CD4-positive, alpha-beta T cell treated with Interleukin-6 at 100 ng/mL for 8 hours (primary cell): Measurements from ENCODE around the gene IFTAP.
"Not testable (repeated sequence)": the region's sequence is repeated elsewhere in the genome, so short reads cannot be mapped to it uniquely, and the experiment has no call there.

Experiments
- DNase-seq: peaks from one replicate; pipeline ENCODE4 v3.0.0-alpha.2; 2020; ENCODE audit warnings: mixed read lengths, low spot score

IFTAP gene

GRCh38 chr11:36638556-36638955, 44.3 kb downstream of the IFTAP start:
- no peak for DNase-seq

- no peak for DNase-seq
Measured at GRCh38 chr11:36657610-36658267, 63.4 kb downstream of the IFTAP start.

GRCh38 chr11:36661359-36661758, 67.1 kb downstream of the IFTAP start:
- not testable (repeated sequence) for DNase-seq

DNA sequence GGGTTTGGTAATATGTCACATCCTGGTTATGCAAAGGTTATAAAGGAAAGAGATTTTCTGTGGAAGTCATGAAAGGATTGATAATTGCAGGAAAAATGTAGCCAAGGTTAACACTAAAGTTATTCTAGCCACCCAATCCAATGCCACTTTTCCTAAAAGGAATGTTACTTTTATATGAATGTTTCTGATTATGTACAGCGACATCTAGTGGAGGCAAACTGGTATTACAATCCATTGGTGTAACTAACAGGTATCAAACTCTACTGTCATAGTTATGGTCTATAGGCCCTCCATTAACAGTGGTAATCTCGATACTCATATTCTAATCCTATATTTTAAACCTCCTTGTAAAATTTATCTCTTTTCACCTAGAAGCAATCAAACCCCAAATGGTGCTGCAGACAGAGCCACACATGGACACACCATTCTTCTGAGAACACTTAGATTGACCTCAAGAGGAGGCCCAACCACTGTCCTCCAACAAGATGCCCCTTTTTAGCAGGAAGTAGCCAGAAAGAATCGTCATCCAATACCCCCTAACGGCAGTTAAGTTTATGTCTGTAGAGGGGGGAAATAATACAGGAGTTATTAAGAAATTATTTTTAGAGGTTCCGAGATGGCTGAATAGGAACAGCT, 78.6 kb downstream of the IFTAP start:
- DNase-seq, result peak; percentile 26

GRCh38 chr11:36679547-36679946, 85.2 kb downstream of the IFTAP start:
- DNase-seq, result not testable (repeated sequence)

DNA sequence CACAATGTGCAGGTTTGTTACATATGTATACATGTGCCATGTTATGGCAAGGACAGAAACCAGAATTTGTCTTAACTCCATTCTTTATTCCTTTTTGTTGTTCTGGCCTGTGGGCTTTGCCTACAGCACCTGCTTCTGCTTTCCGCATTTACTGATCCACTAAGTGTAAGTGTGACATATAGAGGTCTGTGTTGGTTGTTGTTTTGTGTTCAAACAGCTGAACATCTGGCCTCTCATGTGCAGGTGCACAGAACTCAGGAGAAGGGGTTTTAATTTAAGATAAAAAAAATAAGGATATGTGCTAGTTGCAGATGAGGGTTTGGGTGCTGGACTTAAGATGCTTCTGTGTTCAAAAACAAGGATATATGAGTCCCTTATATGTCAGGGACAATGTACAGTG, 89.5 kb downstream of the IFTAP start:
- DNase-seq, result no peak

DNA sequence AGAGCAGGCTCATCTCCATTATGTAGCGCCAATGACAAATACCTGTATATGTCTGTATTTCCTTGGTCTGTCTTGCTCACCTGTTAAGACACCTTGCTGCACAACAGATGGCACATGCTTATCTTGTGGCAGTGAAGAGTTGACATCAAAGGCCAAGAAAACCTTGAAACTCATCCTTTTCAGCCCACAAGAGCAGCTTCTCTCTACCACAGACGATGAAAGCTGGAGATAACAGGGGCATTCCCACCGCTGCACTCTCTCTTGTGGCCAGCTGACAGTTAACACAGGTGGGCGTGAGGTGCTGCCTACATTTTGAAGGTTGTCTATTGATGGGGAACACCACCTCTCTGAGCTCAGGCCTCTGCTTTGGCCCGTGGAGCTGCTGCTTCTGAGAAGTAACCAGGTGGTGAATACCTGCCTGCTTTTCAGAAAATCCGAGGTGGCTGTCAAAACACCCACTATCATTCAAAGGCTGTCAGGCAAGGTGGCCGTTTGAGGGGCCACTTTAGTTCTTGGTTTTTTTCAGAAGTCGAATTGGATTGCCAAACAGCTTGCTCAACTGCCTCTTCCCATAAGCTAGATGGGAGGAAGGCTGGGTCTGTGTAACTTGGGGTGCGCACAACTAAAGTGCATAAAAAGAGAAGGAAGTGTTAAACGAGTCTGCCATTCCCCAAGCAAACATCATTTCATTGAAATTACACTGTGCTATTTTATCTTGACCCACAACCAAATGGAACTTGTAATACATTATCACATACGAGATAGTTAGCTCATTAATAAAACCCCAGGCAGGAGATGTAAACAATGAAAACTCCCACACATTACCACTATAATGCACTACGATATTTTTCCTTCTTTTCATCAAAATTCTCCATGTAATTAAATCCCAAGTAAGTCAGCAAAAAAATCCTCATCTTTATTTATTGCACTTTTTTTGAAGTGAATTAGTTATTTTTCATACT, 90.8 kb downstream of the IFTAP start:
- DNase-seq, result peak; percentile 3

DNA sequence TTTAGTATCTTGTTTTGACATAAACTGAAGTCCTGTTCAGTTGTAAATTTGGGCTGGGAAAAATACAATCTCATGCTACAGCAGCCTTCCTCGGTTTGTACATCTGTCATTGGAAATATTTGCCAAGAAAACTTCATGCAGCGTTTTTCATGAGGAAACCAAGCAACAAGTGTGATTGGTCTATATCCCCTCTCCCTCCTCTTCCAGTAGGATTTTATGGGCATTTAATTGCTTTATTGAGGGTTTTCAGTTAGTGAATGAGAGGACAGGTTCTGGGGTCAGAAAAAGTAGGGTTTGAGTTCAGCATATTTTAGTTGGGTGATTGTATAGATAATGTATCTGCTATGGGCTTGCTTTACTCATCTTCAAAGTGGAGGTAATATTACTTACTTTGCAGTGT, 93.8 kb downstream of the IFTAP start:
- no peak for DNase-seq

DNA sequence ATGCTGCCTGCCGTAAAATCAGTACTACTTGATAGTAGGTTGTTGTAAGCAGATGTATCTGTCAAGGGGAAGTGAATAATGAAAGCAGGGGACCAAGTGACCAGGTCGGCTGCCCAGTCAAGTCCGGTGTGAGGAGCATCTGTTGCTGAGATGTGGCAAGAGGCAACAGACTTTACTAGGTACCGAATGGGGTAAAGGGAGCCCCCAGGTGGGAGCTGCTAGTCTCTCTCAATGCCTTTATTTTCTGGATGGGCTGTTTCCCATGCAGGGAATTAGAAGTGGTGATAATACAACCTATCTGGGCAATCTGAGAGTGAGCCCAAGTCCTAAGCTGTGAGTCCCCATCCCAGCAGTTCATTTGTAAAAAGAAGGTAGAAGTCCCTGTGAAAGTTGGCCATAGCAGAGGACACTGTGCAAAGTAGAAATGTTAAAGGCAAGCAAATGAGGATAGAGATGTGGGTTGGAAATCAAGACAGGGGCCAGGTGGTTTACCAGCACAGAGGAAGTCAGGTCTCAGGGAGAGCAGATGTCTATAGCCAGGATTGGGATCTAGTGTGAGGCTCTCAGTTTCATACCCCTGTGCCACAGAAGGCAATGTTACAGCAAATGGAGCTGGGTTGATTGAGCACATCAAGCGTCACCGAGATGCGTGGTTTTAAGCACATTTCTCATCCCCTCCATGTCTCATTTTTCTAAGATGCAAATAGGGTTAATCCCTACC, 94.4 kb downstream of the IFTAP start:
- no peak for DNase-seq

DNA sequence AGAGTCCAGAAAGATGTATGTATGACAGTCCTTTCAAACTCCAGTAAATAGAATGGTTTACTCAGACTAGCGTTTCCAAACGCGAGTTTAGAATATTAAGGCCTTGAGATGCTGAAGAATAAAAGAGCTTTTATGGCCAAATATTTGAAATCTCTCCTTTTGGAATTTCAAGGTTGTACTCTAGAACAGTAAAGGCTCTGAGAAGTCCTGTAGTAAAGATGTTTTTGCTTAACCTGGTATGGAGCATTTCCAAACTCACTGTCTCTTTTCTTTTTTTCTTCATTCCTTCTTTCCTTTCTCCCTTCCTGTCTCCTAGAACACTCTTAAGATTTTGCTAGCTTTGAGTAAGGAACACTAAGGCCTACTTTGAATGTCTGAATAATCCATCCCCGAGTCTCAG, 95.1 kb downstream of the IFTAP start:
- no peak for DNase-seq

DNA sequence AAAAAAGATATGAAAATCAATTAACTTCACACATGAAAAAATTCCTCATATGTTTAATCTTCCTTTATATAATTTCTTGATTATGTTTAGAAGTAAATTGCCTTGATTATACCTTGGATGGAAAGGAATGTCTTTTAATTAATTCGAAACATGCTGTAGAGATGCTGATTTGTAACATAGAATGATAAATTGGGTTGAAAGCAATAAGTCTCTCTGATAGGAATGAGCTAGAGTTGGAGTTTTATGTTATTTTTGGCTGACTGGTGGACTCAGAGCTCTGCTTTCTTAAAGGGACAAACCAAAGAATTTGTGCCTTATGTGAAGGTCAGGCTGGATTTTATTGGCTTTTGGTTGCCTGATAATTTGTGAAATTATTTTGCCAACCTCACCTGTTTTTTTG, 98.4 kb downstream of the IFTAP start:
- DNase-seq, result no peak

- no peak for DNase-seq
Measured at GRCh38 chr11:36693139-36693843, 99.0 kb downstream of the IFTAP start.

DNA sequence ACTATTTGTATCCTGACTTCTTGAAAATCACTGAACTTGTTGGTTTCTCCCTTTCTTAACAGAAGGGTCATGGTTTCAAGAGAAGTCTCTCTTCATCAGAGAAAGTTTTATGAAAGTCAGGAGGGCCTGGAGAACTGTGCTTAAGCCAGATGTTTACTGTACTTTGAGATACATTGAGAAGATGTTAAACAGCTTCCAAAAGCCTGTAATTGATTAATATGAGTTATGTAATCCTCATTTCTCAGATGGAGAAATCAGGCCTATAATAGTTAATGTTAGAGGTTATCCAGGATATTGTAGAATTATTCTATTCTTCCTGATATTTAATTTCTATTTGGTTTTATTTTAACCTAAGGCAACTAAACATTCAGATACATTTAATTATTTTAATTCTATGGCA, 100.8 kb downstream of the IFTAP start:
- DNase-seq, result no peak

DNA sequence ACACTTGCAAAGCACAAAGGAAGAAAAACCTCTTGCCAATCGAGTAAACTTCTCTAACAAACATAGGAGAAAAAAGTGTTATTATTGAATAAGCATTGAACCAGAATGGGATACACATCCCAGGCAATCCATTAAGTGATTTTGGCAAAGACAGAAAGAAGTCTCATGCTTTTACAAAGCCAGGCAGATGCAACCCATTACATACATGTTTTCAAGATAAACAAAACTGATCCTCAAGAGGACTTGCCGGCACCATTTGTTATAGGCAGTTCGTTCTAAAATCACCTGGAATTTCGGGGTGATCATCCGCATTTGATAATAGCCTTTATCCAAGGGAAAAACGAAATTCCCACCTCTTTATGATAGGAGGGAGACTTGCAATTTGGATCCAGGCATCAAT, 101.3 kb downstream of the IFTAP start:
- DNase-seq, result no peak

DNA sequence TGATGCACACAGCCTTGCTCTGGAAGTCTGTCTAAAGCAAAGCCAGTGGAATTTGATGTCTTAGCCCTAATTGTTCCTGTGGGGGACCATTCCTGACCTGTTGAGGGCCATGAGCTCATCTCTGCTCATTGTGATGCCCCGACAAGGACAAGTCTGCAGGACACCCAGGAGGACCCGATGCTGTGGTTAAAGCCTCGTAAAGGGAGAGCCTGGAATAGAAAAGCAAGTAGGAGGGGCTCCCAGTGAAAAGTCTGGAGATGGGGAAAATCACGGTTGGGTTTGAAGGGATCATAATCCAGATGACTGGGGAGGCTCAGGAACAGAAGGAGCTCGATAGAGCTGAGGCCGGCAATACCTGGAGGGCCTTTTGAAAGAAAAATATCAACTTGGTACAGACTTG, 102.2 kb downstream of the IFTAP start:
- DNase-seq, result no peak

GRCh38 chr11:36699271-36699670, 105.0 kb downstream of the IFTAP start:
- no peak for DNase-seq

- no peak for DNase-seq
Measured at GRCh38 chr11:36700246-36700645, 105.9 kb downstream of the IFTAP start.

DNA sequence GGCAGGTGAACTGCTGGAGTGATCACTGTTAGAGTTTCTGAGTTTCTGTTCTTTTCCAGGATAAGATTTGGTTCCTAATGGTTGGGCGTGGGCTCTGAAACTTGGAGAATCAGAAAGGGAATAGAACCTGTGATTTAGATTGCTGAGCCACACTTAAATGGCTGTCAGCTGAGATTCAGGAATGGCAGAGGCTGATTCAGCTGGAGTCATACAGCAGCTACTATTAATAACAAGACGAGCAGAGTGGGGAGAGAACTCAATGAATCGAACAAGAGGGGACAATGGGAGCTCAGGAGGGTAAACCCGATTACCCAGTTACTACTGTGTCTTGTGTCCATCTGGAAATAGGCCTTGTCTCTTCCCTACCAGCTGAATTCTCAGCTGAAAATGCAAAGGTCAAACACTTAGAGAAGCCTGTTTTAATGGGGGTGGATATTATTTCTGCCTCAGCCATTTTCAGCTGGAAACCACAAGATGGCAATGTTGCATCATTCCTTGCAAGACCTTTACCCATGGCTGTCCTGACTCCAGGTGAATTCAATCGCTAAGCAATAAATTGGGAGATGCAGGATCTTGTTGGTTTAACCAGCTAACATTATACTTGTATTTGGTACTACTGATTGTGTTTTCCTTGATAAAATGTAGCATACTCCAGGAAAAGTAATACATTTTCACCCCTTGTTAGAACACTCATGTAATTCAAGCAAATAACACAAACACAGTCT, 108.2 kb downstream of the IFTAP start:
- DNase-seq, result no peak

- no peak for DNase-seq
Measured at GRCh38 chr11:36703055-36703404, 108.7 kb downstream of the IFTAP start.
